K562 (cell line): ENCODE measurements around the gene CNOT6L. TPM values are rescaled to one million over a fixed set of nuclear protein-coding genes. Genes with fewer than 3 reads are reported as not detected.

Experiments
- CBX1 ChIP-seq: sonication (generic); IDR thresholded peaks from 2 replicates; pipeline ENCODE4 v1.6.1; 2016; ENCODE audit warnings: antibody characterized with exemption, low read depth, mild to moderate bottlenecking
- CCAR2 ChIP-seq: fragments of 200-400 bp; formaldehyde crosslinking; IDR thresholded peaks from 2 replicates; pipeline ENCODE4 v1.6.1; 2017; ENCODE audit warnings: mild to moderate bottlenecking, low read depth, low read length
- E2F4 ChIP-seq: sonication (generic); formaldehyde crosslinking; IDR thresholded peaks from 2 replicates; pipeline ENCODE4 v1.8.0; 2022; ENCODE audit warnings: mild to moderate bottlenecking, low read depth, missing genetic modification reagents
- GABPA ChIP-seq: fragments of 200-800 bp; sonication (Bioruptor generic); conservative IDR thresholded peaks from 2 replicates; pipeline ENCODE4 v1.6.1; 2016; ENCODE audit warnings: low read depth, missing genetic modification characterization, missing compliant biosample characterization
- KLF13 ChIP-seq: fragments of 450-650 bp; IDR thresholded peaks from 2 replicates; pipeline ENCODE4 v1.6.1; 2016; ENCODE audit warnings: missing genetic modification characterization, low read depth, mild to moderate bottlenecking, missing compliant biosample characterization, moderate library complexity, borderline replicate concordance
- NR2F6 ChIP-seq: fragments of 450-650 bp; formaldehyde crosslinking; IDR thresholded peaks from 2 replicates; pipeline ENCODE4 v1.4.0; 2020; ENCODE audit warnings: mild to moderate bottlenecking
- RB1 ChIP-seq: fragments of 450-650 bp; IDR thresholded peaks from 2 replicates; pipeline ENCODE4 v1.6.1; 2017; ENCODE audit warnings: low read depth, mild to moderate bottlenecking
- REST ChIP-seq, 2 experiments: fragments of 450-650 bp; formaldehyde crosslinking in 1 of 2; IDR thresholded peaks; 2 replicates each; pipeline versions ENCODE4 v1.4.0 to v1.6.1; 2014 to 2020; ENCODE audit warnings: mild to moderate bottlenecking in 2 of 2, borderline replicate concordance in 1 of 2, low read depth in 1 of 2
- TBL1XR1 ChIP-seq, 2 experiments: IDR thresholded peaks; 2 replicates each; pipeline ENCODE4 v1.6.1; 2012; ENCODE audit warnings: improper control_type of control experiment in 2 of 2, low read length in 2 of 2, mild to moderate bottlenecking in 1 of 2
- XRCC4 ChIP-seq: IDR thresholded peaks from one replicate; pipeline ENCODE4 v1.6.1; 2011; ENCODE audit not compliant: insufficient read depth, insufficient read length; ENCODE audit errors: extremely low read depth
- ZBTB26 ChIP-seq: fragments of 450-650 bp; formaldehyde crosslinking; IDR thresholded peaks from 2 replicates; pipeline ENCODE4 v1.4.0; 2022; ENCODE audit warnings: missing genetic modification characterization
- ZNF232 ChIP-seq: sonication (generic); formaldehyde crosslinking; IDR thresholded peaks from 2 replicates; pipeline ENCODE4 v1.8.0; 2022; ENCODE audit warnings: mild to moderate bottlenecking, missing genetic modification reagents
- ZNF395 ChIP-seq: fragments of 200-800 bp; sonication (Bioruptor generic); IDR thresholded peaks from 2 replicates; pipeline ENCODE4 v1.6.1; 2017; ENCODE audit warnings: missing genetic modification characterization, missing compliant biosample characterization
- polyA plus RNA-seq, 8 experiments: library from polyadenylated mRNA; depleted of rRNA in 4 of 8; stranded (reverse) in 5 of 8; unstranded in 3 of 8; fragments of >200 nt; fragmentation: Nextera tagmentation in 2 of 8; fragmentation: Illumina TruSeq in 1 of 8; extraction: Ambion mirVana in 2 of 8; extraction: Trizol in 1 of 8; gene quantifications; 2 replicates each; pipeline versions ENCODE4 v1.2.1 to v1.2.3, GENCODE V29; 2011 to 2014; ENCODE audit warnings: inconsistent platforms in 1 of 8, missing spikeins in 1 of 8
- total RNA-seq, 7 experiments: library from RNA; depleted of rRNA in 6 of 7; stranded (reverse); fragments of >200 nt in 6 of 7; fragmentation: Illumina TruSeq in 2 of 7; extraction: Trizol in 2 of 7; gene quantifications; 2 replicates each; pipeline versions ENCODE4 v1.2.1 to v1.2.3, GENCODE V29; 2011 to 2021; ENCODE audit warnings: low replicate concordance in 1 of 7

CNOT6L gene
- total and polyA plus RNA-seq, 9 of the 15 experiments (the other 6 are each of a cell fraction or from before 2014, with no cell fraction given) = 3.7 to 27.9 (median 6.5) TPM

- TF ChIP-seq ZNF395 (CRISPR knock-in tag) (peak; percentile 74), KLF13 (tag) (peak; percentile 16; the same call in 1 of the 2 replicates), XRCC4 (no peak), CCAR2 (no peak), ZNF232 (no peak), CBX1 (peak; percentile 35; the same call in 1 of the 2 replicates), REST (IDR thresholded peaks at IDR 0.05; ENCODE audit: borderline replicate concordance) (no peak), REST (CRISPR knock-in tag; IDR thresholded peaks at IDR 0.05; ENCODE audit: low read depth) (peak; percentile 39; the same call in 1 of the 2 replicates), ZBTB26 (CRISPR knock-in tag) (no peak), RB1 (peak; percentile 71), E2F4 (CRISPR knock-in tag) (no peak), GABPA (no peak), TBL1XR1 (IDR thresholded peaks at IDR 0.05; ENCODE audit: low read length in 2 of 2) (no peak), NR2F6 (CRISPR knock-in tag) (no peak)
These were observed at the start of gene CNOT6L (continued) for GRCh38 chr4:77818602-77819403.
